Right lung (tissue), 5 donors: ENCODE measurements around the gene FADS2. TPM values are rescaled to one million over a fixed set of nuclear protein-coding genes. Genes with fewer than 3 reads are reported as not detected.

Experiments used
- DNase-seq, 2 donors: peaks; one replicate each; pipeline ENCODE4 v3.0.0-alpha.2; 2013
- polyA plus RNA-seq, 5 donors: library from polyadenylated mRNA; unstranded; fragments of 120-200 nt; gene quantifications; one replicate each; pipeline versions ENCODE4 v1.2.1 to v1.2.3, GENCODE V29; 2013; ENCODE audit warnings: inconsistent platforms in 1 of 5, low replicate concordance in 1 of 5; ENCODE audit not compliant: insufficient read length in 5 of 5, insufficient read depth in 1 of 5

The FADS2 gene
- polyA plus RNA-seq, 5 donors, result 47.7 to 120 (median 74.9) TPM

DNA sequence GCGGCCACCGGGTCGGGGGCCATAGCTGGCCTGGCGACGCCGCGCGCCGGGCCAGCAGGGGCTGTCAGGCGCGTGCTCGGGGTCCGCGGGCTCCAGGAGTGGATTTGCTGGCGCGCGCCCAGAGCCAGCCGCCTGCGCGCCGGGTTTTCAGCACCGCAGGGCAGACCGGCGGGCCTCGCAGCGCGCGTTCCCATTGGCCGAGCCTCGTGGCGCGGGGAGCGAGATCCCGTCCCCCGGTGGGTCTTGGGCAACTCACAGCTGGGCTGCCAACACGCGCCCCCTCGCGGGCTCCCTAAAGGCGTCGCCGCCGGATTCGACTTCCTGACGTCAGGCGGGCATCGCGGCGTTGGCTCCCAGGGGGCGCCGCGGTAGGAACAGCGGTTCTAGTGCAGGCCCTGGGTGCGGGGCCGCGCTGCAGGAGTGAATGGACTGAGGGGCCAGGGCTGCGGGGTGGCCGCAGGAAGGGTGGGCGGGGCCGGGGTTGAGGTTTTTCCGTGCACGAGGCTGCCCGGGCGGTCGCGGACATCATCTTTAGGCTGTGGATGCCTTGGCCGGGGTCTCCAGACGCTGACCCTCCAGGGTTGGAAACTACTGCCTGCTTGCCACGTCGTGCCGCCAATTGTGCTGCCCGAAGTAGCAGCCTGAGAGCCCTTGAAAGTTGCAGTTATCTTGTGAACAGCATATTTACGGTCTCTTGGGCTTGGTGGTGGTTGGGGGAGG is 11.2 kb upstream of the FADS2 start, which contains the start of gene FADS1:
TSS of gene FADS1 (minus strand) at position 268 of the 720 bp plus-strand sequence. CDS start at position 194, 74 bp downstream.
- DNase-seq, result peak; percentile 92 to 93

DNA sequence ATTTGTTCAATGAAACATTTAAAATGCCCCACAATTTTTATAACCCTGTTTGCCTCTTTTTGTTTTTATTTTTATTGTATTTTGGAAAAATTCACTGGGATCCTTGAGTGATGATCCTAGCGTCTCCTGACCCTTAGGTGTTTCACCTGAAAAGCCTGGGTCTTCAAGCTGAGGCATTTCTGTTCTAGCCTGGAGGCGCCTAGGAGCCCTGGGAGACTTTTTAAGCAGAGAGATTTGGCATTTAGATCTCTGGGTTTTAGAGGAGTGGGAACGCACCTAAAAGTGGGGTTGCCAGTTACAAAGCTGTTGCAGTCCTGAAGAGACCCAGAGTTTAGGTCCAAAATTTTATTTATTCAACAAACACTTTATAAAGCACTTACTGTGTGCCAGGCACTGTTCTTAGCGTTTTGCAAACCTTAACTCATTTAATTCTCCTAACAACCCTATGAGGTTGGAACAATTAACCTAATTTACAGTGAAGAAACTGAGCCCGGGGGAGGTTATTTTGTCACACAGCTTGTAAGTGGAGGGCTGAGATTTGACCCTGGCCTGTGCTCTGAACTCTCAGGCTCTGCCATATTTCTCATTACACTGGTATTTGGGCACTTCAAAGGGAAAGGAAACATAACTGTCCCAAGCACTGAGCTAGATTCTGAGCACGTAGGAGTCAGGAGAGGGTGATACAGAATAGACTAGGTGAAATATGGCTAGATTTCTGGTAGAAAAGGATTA is 10.5 kb upstream of the FADS2 start:
- no peak for DNase-seq

DNA sequence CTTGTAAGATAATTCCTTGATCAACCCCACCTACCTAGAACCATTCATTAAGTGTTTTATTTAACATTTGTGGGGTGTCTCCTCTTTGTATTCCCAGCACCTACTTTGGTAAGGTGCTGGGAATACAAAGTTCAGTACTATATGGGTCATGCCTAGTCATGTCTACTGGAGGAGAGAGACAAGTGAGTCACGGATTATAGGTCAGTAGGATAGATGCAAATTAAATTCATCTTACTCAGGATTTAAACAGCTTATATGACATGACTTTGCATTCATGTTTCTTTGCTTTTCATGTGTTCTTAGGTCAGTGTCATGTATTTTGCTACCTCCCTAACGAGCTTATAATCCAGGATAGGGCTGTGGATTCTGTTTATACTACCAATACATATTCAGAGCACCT is 7.9 kb upstream of the FADS2 start:
- no peak for DNase-seq

DNA sequence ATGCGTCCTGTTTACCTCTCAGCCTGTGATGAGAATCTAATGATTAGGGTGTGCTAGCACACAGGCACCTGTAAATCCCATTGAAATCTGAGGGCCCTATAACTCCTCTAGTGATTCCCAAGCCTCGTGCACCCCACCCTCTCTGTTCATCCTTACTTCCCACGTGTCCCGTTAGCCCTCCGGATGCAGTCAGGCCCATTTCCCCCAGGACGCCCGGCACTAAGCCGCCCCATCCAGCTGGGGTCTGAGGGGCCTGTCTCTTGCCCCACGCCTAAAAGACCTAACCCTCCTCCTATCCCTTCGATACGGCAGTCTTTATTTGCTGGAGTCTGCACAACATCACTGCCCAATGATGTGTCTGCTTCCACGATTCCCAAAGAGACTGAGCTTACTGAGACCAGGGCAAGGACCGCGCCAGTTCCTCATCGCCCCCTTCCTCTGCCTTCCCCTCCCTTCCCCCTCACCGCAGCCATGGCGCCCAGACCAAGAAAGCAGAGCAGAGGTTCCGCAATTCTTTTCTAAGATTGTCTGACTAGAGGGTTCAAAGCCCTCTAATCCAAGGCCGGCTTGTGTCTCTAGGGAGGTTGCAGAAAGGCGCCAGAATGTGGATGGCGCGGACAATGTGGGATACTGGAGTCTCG is 1.1 kb upstream of the FADS2 start:
- DNase-seq, result peak in 1 of 2 donors; percentile 20

DNA sequence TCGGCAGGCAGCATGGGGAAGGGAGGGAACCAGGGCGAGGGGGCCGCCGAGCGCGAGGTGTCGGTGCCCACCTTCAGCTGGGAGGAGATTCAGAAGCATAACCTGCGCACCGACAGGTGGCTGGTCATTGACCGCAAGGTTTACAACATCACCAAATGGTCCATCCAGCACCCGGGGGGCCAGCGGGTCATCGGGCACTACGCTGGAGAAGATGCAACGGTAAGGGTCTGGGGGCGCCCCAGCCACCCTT is 204 bp downstream of the FADS2 start:
- no peak for DNase-seq

DNA sequence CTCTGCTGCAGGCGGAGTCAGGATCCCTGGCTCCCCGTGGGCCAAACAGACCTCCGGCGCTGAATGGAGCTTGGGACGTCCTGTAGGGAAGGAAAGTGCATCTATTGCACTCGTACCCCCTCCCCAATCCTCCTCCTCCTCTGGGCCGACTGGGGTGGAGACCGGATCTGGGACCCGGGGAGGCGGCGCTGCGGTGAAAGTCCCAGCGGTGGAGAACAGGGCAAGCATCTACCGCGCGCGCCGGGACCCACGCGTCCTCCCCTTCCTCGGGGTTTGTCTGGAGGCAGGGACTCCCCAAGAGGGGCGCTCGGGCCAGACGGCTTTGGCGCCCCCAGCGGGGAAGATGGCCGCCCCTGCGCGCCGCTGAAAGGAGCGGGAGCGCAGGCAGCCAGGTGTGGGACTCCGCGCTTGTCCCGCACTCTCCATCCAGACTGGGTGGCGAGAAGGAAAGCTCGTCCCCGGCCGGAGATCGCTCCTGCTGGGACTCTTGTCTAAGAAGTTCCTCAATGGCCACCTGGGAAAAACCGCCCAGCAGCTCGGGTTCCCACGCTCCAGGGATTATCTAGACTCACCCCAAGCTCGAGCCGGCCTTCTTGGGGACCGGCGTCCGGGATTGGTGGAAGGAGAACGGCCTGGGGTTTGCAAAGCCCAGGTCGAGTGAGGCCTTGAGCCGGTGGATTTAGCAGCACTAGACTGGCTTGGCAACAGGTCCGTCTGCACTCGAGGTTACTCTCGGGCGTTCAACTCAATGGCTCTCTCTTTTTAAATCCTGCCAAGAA is 718 bp downstream of the FADS2 start:
- peak; percentile 28 to 40 for DNase-seq

DNA sequence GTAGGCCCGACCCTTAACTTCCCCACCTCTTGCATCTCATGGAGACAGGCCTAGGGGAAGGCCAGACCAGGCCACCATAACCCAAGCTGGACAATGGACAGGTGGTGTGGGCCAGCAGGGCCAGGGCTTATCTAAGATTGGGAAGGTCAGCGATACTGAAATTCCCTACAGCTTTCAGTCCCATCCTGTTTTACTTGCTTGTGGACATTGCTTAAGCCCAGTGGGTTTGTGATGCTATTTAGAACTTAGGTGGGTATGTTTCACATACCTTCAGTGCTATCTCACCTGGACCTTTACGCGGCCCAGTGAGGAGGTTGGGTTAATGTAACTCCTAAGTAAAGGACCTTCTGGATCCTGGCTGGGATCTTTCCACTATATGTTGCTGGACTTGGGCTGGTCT is 1.7 kb downstream of the FADS2 start:
- DNase-seq, result no peak

DNA sequence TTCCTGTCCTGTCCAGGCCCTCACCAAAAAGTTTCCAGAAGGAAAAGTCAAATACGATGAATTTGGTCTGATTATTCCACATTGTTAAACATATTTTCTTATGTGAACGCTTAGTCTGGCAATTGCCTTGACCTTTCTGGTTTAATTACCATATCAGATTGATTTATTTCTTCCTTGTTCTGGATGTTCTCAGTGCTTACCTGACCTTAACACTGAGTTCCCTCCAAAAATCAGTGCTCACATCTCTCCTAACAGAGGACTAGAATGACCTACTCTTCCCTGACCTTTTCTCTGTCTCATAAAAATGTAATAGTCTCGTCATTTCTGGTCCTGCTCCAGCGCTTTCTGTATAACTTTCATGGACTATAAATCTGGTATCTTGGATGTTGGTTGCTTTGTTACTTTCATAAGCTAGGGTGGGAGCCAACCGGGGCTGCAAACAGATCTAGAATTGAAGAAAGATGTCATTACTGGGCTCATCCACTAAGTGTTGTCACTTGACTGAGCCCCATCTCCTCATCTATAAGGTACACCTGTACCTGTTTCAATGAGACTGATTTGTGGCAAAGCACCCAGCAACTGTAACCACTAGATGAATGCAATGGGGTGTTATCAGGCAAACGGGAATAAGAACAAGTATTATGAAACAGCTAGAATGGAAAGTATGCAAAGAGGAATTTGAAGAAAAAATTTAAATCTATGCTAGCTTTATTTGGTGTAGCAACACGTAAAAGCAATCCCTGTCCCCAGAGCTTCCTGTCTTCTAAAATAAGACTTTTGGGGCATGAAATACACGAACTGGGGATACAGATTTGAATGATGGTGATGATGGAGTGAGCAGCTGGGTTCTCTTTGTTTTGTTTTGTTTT is 2.4 kb downstream of the FADS2 start:
- peak in 1 of 2 donors; percentile 32 for DNase-seq

DNA sequence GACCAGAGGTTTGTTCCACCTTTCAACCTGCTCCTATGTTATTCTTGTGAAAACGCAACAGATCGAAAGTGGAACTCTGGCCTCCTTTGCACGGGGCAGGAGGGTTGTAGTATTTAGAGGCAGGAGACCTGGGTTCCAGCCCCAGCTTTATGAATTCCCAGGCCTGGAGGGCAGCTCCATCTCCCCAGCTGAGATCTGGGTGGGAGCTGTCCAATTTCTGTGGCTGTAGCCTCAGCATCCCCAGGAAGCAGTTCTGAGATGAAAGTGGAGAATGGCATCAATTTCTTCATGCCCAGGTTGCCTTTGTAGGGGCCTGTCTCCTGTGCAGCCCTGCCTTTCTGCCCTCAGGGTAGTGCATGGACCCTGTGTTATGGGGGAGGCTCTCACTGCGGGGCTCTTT is 4.1 kb downstream of the FADS2 start:
- DNase-seq, result no peak

DNA sequence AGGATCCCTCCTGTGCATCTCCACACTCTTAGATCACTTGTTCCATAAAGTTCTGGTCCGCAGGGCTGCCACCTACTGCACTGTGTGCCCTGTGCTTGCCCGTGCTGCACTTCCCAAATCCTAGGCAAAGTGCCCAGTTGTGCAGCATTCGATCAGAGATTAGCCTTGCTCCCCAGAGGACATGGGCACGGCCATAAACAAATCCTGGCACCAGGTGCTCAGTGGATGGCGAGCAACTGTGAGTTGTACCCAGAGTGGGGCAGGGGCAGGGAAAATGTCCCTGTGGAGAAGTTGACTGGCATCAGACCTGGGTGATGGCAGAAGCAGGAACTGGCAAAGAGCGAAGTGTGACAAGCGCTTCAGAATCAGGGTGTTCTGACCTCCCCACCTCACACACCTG is 4.7 kb downstream of the FADS2 start:
- no peak for DNase-seq

DNA sequence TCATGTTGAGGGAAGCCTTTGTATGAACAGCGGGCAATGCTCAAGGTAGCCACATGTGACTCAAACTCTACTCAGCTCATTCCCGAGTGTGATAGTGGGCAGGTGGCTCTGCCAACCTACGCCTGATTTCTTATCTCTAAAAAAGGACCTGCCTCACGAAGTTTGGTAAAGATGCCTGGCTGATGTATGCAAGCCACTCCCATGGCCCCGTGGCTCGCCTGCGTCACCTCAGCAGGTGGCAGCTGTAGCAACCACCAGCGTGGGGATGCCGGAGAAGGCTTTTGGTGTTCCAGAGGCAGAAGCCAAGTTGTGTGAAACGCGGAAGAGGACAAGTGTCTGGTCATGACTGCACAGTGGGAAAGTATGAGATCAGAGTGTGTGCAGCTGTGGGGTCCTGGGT is 5.4 kb downstream of the FADS2 start:
- DNase-seq, result no peak

DNA sequence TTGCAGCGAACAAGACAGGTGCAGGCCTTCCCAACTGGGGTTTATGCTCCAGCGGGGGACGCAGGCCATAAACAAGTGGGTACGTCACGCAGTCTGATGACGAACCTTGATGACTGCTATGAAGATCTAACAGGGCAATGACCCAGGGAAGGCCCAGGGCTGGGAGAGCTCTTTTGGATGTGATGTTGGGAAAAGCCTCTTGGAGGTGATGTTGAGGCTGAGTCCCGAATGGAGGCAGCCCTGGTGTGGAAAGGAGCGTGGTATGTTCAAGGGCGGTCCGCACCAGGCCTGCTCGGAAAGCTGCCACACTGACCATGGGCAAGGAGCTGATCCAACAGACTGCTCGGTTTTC is 5.8 kb downstream of the FADS2 start:
- no peak for DNase-seq

DNA sequence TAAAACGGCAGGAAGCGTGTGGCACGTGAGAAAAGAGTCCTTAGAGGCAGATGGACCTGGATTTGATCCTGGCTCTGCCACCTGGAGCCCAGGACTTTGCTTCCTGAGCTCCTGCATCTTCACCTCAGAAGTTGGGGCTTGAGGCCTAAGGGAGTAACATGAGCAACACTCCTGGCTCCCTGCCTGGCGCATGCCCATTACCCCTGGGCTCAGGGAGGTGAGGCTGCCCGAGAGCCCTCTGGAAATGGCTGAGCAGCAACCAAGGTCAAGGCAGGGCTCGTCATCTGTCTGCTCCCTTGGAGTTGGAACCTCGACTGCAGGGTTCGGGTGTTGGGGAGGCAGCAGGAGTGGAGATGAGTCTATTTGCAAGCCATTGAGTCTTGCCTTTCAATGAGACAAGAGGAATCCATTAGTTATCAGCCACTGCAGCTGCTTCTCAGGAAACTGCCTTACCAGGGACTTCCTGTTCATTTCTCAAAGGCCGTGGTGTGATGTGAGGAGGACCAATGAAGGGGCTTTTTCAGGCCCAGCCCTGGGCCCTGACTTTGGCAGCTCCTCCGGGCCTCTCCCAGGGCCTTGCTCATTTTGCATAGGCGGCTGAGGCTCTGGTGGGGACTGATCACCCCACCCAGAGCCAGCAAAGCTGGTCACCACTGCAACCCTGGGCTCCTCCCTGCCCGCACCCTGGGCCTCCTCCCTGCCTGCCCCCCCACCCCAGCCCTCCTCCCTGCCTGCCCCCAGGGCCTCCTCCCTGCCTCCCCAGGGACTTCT is 6.4 kb downstream of the FADS2 start:
- DNase-seq, result peak; percentile 40 to 45

DNA sequence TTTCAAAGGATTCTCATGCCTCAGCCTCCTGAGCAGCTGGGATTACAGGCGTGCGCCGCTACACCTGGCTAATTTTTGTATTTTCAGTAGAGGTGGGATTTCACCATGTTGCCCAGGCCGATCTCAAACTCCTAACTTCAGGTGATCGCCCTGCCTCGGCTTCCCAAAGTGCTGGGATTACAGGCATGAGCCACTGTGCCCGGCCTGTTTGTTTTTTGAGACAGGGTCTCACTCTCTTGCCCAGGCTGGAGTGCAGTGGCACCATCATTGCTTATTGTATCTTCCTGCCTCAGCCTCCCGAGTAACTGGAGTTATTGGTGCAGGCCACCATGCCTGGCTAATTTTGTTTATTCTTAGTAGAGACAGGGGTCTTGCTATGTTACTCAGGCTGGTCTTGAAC is 8.1 kb downstream of the FADS2 start:
- no peak for DNase-seq

DNA sequence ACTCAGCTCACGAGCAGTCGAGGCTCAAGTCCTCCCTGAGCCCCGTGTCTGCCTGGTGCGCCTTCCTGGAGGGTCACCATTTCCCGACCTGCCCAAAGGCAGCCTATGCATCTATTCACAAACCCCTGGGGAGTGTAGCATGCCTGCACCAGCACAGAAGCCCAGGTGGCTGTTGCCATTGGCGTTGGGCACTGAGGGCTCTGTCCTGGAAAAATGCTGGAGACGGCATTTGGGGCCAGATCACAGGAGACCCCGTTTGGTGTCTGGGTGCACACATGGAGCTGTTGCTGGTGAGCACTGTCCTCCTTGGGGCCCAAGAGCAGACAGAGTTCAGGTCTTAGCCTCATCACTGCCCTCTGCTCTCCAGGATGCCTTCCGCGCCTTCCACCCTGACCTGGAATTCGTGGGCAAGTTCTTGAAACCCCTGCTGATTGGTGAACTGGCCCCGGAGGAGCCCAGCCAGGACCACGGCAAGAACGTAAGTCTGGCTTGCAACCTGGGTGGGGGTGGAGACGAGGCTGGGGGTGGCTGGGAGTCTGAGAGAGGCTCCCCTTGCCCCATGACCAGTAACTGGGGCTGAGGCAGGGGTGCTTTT is 9.4 kb downstream of the FADS2 start:
- DNase-seq, result no peak

DNA sequence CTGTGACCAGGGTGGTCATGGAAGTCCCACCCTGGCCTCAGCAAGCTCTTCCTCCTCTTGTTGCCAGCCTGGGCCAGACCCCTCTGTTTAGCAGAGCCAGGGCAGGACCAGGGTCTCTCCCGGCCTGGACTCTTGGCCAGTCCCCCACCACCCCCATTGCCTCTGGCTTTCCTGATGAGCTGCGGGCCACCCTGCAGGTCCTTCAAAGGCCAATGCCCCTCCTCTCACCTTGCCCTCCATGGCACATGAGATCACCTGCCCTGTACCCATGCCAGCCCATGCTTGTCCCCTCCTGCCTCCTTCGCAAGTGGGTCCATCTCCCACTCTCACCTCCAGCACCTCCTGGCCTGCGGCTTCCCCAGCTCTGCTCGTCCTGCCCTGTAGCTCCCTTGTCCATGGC is 10.4 kb downstream of the FADS2 start:
- DNase-seq, result no peak

DNA sequence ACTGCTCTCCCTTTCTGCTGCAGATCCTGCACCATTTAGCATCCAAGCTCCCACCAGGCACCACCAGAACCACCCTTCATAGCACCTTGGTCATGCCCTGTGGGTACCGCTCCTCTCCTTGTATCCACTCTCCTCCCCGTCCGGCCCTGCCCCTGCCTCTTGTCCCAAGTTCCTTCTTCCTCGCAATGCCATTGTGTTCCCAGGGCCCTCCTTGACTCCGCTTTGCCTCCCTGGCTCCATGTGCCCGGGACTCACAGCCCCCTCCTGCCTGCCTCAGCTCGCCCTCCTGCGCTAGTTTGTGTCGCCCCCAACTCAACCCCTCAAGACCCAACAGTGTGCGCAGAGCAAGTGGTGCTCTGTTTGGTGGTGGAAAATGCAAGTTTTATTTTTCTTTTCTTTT is 10.8 kb downstream of the FADS2 start:
- no peak for DNase-seq

DNA sequence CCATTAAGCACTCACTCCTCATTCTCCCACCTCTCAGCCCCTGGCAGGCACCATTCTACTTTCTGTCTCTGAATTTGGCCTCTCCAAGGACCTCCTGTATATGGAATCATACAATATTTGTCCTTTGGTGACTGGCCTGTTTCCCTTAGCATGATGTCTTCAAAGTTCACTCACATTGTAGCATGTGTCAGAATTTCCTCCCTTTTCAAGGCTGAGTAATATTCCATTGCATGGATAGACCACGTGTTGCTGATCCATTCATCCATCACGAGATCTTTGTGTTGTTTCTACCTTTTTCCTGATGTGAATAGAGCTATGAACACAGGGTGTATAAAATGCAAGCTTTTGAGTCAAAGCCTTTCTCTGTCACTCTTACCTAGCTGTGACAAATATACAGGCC is 11.6 kb downstream of the FADS2 start:
- DNase-seq, result no peak

DNA sequence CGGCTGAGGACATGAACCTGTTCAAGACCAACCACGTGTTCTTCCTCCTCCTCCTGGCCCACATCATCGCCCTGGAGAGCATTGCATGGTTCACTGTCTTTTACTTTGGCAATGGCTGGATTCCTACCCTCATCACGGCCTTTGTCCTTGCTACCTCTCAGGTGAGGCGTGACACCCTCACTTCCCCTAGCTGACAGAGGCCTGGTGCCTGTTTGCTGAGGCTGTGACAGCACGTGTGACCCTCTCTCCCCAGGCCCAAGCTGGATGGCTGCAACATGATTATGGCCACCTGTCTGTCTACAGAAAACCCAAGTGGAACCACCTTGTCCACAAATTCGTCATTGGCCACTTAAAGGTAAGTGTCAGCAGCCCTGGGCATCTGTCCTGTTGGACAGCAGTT is 12.3 kb downstream of the FADS2 start:
- no peak for DNase-seq
